Natural killer cell (primary cell): ENCODE results near the gene TBC1D2B. TPM values are rescaled to one million over a fixed set of nuclear protein-coding genes. Genes with fewer than 3 reads are reported as not detected.
"Not testable (repeated sequence)": the region's sequence is repeated elsewhere in the genome, so short reads cannot be mapped to it uniquely, and the experiment has no call there.

Experiments
- ATAC-seq, 3 donors: fragments of 150-1000 bp in 2 of 3; fragments of 200-7000 bp in 1 of 3; cut with Tn5 transposase; 1 replicate in 1 of 3; 2 replicates in 2 of 3; pipeline ENCODE4 v1.10.0; 2021; ENCODE audit warnings: mild to moderate bottlenecking in 2 of 3, moderate library complexity in 2 of 3
- DNase-seq, 2 donors: peaks; one replicate each; pipeline versions ENCODE4 v3.0.0 to v3.0.0-alpha.2; 2013 to 2021; ENCODE audit warnings: mixed read lengths in 1 of 2
- H3K27ac ChIP-seq: one replicate; pipeline ENCODE4 v1.5.1; 2013; ENCODE audit warnings: mild to moderate bottlenecking, low read length
- H3K27me3 ChIP-seq: one replicate; pipeline ENCODE4 v1.6.1; 2013; ENCODE audit warnings: low read length; ENCODE audit not compliant: control insufficient read depth, insufficient read depth
- H3K36me3 ChIP-seq: one replicate; pipeline ENCODE4 v1.6.1; 2013; ENCODE audit warnings: low read length; ENCODE audit not compliant: control insufficient read depth, insufficient read depth
- H3K4me1 ChIP-seq: one replicate; pipeline ENCODE4 v1.6.1; 2013; ENCODE audit warnings: low read length; ENCODE audit not compliant: control insufficient read depth, insufficient read depth
- H3K4me3 ChIP-seq: one replicate; pipeline ENCODE4 v1.5.1; 2013; ENCODE audit warnings: low read length
- H3K9me3 ChIP-seq: one replicate; pipeline ENCODE4 v1.6.1; 2013; ENCODE audit warnings: low read length; ENCODE audit not compliant: control insufficient read depth, insufficient read depth
- H3K27ac Mint-ChIP-seq, 2 donors: one replicate each; pipeline ENCODE4 v1.8.0; 2022; ENCODE audit warnings: mild to moderate bottlenecking in 2 of 2, mixed read lengths in 2 of 2, moderate library complexity in 1 of 2
- H3K27me3 Mint-ChIP-seq, 2 donors: one replicate each; pipeline ENCODE4 v1.8.0; 2022; ENCODE audit warnings: low read depth in 2 of 2, mixed read lengths in 2 of 2
- H3K36me3 Mint-ChIP-seq: one replicate; pipeline ENCODE4 v1.8.0; 2022; ENCODE audit warnings: mixed read lengths
- H3K4me1 Mint-ChIP-seq, 2 donors: one replicate each; pipeline ENCODE4 v1.8.0; 2022; ENCODE audit warnings: mixed read lengths in 2 of 2
- H3K4me3 Mint-ChIP-seq: one replicate; pipeline ENCODE4 v1.8.0; 2022; ENCODE audit warnings: mild to moderate bottlenecking, moderate library complexity, mixed read lengths
- H3K9me3 Mint-ChIP-seq, 2 donors: one replicate each; pipeline ENCODE4 v1.8.0; 2022; ENCODE audit warnings: mixed read lengths in 2 of 2
- CTCF ChIP-seq: fragments of 200-600 bp; IDR thresholded peaks from one replicate; pipeline ENCODE4 v1.8.0; 2022; ENCODE audit warnings: antibody characterized with exemption
- WGBS: methylation state at CpG from one replicate; pipeline ENCODE4 v1.1.7; 2013; ENCODE audit warnings: missing lambda C conversion rate; ENCODE audit not compliant: insufficient coverage; 5-methylcytosine and 5-hydroxymethylcytosine counted together
- intact Hi-C: fragments of 100-400 bp; cut with micrococcal nuclease; formaldehyde crosslinking; loops from one replicate; pipeline ENCODE4 v1.14.2; 2022
- total RNA-seq, 4 donors: library from RNA; stranded (reverse); fragments of 120-200 nt in 1 of 4; gene quantifications; one replicate each; pipeline versions ENCODE4 v1.2.3 to v1.2.4, GENCODE V29; 2013 to 2022

TBC1D2B gene
- total RNA-seq, 3 donors from 2014 or later (not counting 1 experiment from before 2014, with no cell fraction given) = 54.0 to 83.5 (median 56.7) TPM

DNA sequence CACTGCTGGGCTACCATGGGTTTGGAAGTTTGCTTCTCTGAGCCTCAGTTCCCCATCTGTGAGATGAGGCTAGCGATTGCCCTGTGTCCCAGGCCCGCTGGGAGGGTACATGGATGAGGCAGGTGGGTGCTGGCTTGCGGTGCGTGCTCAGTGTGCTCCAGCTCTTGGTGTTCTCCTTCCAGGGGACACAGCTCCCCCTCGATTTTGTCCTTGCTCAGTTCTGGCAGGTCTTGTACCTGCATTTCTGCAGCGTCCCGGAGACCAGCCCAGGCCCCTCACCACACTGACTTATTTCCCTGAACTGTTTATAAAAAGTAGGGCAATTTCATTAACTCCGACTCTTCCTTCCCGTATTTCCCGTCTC is 95.4 kb downstream of the TBC1D2B start:
- H3K9me3 Mint-ChIP-seq = no peaks in the 10 kb centered on the region
- no peak overlapping the region for H3K4me3 Mint-ChIP-seq
- no peaks in the 10 kb centered on the region for H3K36me3 ChIP-seq
- H3K27ac Mint-ChIP-seq = no peak overlapping the region
- H3K4me3 ChIP-seq = no peak overlapping the region
- 90% methylated on average over 10 of the region's 10 CpGs for WGBS
- no peaks in the 10 kb centered on the region for H3K9me3 ChIP-seq
- DNase-seq = no peak
- no peak for ATAC-seq
- H3K27ac ChIP-seq = no peak overlapping the region
- no peaks in the 10 kb centered on the region for H3K4me1 Mint-ChIP-seq
- intact Hi-C loops = no loop called here
- no peaks in the 10 kb centered on the region for H3K27me3 ChIP-seq
- no peaks in the 10 kb centered on the region for H3K4me1 ChIP-seq
- TF ChIP-seq CTCF = no peak
- no peaks in the 10 kb centered on the region for H3K27me3 Mint-ChIP-seq
- H3K36me3 Mint-ChIP-seq = no peaks in the 10 kb centered on the region

DNA sequence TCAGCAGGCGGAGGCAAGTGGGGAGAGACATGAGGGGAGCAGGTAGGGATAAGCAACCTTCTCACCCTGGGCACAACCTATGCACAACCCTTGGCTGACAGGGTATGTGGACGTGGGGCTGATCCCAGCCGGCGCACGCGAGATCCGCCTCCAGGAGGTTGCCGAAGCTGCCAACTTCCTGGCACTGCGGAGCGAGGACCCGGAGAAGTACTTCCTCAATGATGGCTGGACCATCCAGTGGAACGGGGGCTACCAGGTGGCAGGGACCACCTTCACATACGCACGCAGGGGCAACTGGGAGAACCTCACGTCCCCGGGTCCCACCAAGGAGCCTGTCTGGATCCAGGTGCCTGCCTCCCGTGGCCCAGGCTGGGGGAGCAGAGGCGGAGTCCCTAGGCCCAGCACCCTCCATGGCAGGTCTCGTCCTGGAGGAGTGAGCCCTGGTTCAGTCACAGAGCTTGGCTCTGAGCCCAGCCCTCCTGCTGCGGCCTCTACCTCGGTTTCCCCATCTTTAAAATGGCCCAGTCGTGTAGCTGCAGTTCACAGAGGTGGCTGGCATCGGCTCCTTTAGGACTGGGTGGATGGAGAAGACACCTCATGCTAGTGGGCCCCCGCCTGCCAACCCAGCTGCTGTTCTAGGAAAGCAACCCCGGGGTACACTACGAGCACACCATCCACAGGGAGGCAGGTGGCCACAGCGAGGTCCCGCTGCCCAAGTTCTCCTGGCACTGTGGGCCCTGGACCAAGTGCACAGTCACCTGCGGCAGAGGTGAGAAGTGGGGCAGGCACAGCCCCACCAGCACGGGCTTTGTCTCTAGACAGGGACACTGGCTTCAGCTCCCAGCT is 96.0 kb downstream of the TBC1D2B start:
- 85% methylated on average over 30 of the region's 30 CpGs for WGBS
- ATAC-seq (no peak), DNase-seq (no peak)
- Mint-ChIP-seq H3K4me1 (no peaks in the 10 kb centered on the region), H3K36me3 (no peaks in the 10 kb centered on the region), H3K4me3 (no peak overlapping the region), H3K9me3 (no peaks in the 10 kb centered on the region), H3K27me3 (no peaks in the 10 kb centered on the region), H3K27ac (no peak overlapping the region)
- intact Hi-C loops = no loop called here
- no peak for TF ChIP-seq CTCF
- Histone ChIP-seq H3K4me1 (no peaks in the 10 kb centered on the region), H3K27ac (no peak overlapping the region), H3K27me3 (no peaks in the 10 kb centered on the region), H3K36me3 (no peaks in the 10 kb centered on the region), H3K9me3 (no peaks in the 10 kb centered on the region), H3K4me3 (no peak overlapping the region)

DNA sequence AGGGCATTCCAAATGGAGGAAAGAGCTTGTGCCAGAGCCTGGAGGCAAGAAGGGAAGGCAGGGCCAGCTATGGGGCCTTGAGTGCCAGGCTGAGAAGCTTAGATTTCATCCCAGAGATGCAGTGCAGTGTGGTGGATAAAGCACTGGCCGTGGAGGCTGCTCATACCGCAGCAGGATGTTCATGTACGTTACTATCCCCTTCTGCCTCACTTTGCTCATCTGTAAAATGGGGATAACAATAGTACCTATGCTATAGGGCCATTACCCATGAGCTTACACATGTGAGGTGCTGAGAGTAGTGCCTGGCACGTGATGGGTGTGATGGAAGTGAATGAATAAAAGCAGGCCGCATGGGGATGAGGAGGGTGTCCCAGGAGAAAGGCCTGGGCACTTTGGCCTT is 96.8 kb downstream of the TBC1D2B start:
- intact Hi-C loops, H3K4me3 Mint-ChIP-seq, H3K4me3 ChIP-seq, H3K27ac ChIP-seq, H3K4me1 Mint-ChIP-seq, H3K9me3 ChIP-seq, ATAC-seq, H3K36me3 ChIP-seq, H3K36me3 Mint-ChIP-seq, H3K9me3 Mint-ChIP-seq, H3K27me3 Mint-ChIP-seq, H3K27ac Mint-ChIP-seq, H3K27me3 ChIP-seq, DNase-seq, H3K4me1 ChIP-seq: not testable (repeated sequence)
- 97% methylated on average over 3 of the region's 5 CpGs for WGBS

DNA sequence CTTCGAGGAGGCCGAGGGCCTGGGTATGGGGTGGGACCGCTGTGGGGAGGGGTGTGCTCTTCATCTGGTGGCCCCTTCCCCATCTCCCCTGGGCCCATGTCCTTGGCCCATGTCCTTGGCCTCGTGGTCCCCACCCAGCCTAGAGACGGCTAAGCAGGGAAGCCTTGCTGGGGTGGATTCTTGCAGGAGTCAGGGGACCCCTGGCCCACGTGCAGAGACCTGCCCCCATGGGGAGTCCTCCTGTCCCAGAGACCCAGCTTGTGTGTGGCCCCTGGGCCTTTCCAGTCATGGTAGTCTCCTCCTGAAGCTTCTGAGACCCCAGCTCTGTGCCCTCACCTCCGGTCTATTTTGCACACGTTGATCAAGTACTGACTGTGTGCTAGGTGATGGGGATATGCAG is 97.4 kb downstream of the TBC1D2B start:
- no peaks in the 10 kb centered on the region for H3K27me3 ChIP-seq
- no peaks in the 10 kb centered on the region for H3K9me3 ChIP-seq
- ATAC-seq = no peak
- no peak for TF ChIP-seq CTCF
- H3K9me3 Mint-ChIP-seq = no peaks in the 10 kb centered on the region
- H3K36me3 Mint-ChIP-seq = no peaks in the 10 kb centered on the region
- no peak overlapping the region for H3K27ac ChIP-seq
- H3K4me3 Mint-ChIP-seq = no peak overlapping the region
- intact Hi-C loops = no loop called here
- H3K27me3 Mint-ChIP-seq = no peaks in the 10 kb centered on the region
- WGBS = 87% methylated on average over 5 of the region's 8 CpGs
- H3K27ac Mint-ChIP-seq = no peak overlapping the region
- no peak for DNase-seq
- H3K4me1 Mint-ChIP-seq = no peaks in the 10 kb centered on the region
- no peak overlapping the region for H3K4me3 ChIP-seq
- no peaks in the 10 kb centered on the region for H3K4me1 ChIP-seq
- H3K36me3 ChIP-seq = no peaks in the 10 kb centered on the region

GRCh38 chr15:77979157-77979556 is 98.4 kb downstream of the TBC1D2B start:
- H3K36me3 ChIP-seq, H3K27ac ChIP-seq, intact Hi-C loops, H3K4me3 Mint-ChIP-seq, H3K9me3 Mint-ChIP-seq, ATAC-seq, H3K36me3 Mint-ChIP-seq, H3K9me3 ChIP-seq, H3K4me1 ChIP-seq, H3K4me3 ChIP-seq, H3K27ac Mint-ChIP-seq, DNase-seq, H3K27me3 Mint-ChIP-seq, H3K4me1 Mint-ChIP-seq, H3K27me3 ChIP-seq: not testable (repeated sequence)
- WGBS = 81% methylated on average over 4 of the region's 8 CpGs

- DNase-seq, H3K4me3 Mint-ChIP-seq, H3K27ac ChIP-seq, H3K4me1 Mint-ChIP-seq, H3K9me3 Mint-ChIP-seq, H3K27ac Mint-ChIP-seq, H3K4me3 ChIP-seq, ATAC-seq, H3K27me3 Mint-ChIP-seq, H3K36me3 Mint-ChIP-seq, H3K4me1 ChIP-seq, intact Hi-C loops, H3K36me3 ChIP-seq, H3K9me3 ChIP-seq, H3K27me3 ChIP-seq: not testable (repeated sequence)
- 50% methylated on average over 2 of the region's 13 CpGs for WGBS
These were observed 98.8 kb downstream of the TBC1D2B start for GRCh38 chr15:77978759-77979145.
